ENCODE measurements around the gene EIF3D.
A peak's percentile ranks its signal among the peaks of the same experiment; 100 is the strongest.

EIF3D gene

DNA sequence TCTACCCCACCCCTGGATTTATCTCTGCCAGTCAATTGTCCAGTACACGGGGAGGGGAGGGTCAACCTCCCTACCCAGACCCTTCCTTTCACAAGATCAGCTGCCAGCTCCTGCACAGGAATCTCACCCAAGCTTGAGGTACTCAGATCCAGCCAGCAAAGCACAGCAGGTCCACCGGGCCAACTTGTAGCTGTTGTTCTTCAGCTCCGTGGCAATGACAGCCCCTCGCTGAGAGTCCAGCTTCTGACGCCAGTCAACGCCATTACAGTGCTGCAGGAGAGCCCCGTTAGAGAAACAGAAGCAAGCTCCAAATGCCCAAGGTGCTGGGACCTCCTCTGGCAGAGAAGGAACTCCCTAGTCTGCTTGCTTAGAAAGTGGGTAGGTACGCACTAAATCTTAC, 16.6 kb downstream of the EIF3D start:
- H3K4me2 ChIP-seq (ENCODE audit: low read length) = no peak overlapping the region
- H3F3A ChIP-seq (ENCODE audit: control insufficient read depth, insufficient read depth) = peaks cover 38% of the 10 kb centered on the region
- peaks cover 72% of the 10 kb centered on the region for H3K36me3 ChIP-seq (ENCODE audit: control insufficient read depth, low read length)
- no peaks in the 10 kb centered on the region for H3K79me2 ChIP-seq (ENCODE audit: control insufficient read depth, low read length)
- H3K27ac ChIP-seq (ENCODE audit: low read depth, low read length) = no peak overlapping the region
- H3K27me3 ChIP-seq (ENCODE audit: control insufficient read depth, low read length) = no peaks in the 10 kb centered on the region
- no peaks in the 10 kb centered on the region for H4K20me1 ChIP-seq (ENCODE audit: control insufficient read depth, insufficient read depth, low read depth, low read length)
- no peaks in the 10 kb centered on the region for H3K9me3 ChIP-seq (ENCODE audit: control insufficient read depth, insufficient read depth, low read length)
- H3K4me1 ChIP-seq (ENCODE audit: control insufficient read depth, low read length) = peaks cover 4% of the 10 kb centered on the region
- H3K9me2 ChIP-seq (replicated peaks; ENCODE audit: control insufficient read depth, low read length) = no peaks in the 10 kb centered on the region
- H3K4me3 ChIP-seq (ENCODE audit: low read length) = no peak overlapping the region
- TF ChIP-seq EZH2phosphoT487 (IDR thresholded peaks at IDR 0.05; ENCODE audit: borderline replicate concordance, low read length) = no peak
- TF ChIP-seq, protein P1, sequence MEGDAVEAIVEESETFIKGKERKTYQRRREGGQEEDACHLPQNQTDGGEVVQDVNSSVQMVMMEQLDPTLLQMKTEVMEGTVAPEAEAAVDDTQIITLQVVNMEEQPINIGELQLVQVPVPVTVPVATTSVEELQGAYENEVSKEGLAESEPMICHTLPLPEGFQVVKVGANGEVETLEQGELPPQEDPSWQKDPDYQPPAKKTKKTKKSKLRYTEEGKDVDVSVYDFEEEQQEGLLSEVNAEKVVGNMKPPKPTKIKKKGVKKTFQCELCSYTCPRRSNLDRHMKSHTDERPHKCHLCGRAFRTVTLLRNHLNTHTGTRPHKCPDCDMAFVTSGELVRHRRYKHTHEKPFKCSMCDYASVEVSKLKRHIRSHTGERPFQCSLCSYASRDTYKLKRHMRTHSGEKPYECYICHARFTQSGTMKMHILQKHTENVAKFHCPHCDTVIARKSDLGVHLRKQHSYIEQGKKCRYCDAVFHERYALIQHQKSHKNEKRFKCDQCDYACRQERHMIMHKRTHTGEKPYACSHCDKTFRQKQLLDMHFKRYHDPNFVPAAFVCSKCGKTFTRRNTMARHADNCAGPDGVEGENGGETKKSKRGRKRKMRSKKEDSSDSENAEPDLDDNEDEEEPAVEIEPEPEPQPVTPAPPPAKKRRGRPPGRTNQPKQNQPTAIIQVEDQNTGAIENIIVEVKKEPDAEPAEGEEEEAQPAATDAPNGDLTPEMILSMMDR (IDR thresholded peaks at IDR 0.05; ENCODE audit: low read depth, low read length, poor library complexity, severe bottlenecking) = no peak

DNA sequence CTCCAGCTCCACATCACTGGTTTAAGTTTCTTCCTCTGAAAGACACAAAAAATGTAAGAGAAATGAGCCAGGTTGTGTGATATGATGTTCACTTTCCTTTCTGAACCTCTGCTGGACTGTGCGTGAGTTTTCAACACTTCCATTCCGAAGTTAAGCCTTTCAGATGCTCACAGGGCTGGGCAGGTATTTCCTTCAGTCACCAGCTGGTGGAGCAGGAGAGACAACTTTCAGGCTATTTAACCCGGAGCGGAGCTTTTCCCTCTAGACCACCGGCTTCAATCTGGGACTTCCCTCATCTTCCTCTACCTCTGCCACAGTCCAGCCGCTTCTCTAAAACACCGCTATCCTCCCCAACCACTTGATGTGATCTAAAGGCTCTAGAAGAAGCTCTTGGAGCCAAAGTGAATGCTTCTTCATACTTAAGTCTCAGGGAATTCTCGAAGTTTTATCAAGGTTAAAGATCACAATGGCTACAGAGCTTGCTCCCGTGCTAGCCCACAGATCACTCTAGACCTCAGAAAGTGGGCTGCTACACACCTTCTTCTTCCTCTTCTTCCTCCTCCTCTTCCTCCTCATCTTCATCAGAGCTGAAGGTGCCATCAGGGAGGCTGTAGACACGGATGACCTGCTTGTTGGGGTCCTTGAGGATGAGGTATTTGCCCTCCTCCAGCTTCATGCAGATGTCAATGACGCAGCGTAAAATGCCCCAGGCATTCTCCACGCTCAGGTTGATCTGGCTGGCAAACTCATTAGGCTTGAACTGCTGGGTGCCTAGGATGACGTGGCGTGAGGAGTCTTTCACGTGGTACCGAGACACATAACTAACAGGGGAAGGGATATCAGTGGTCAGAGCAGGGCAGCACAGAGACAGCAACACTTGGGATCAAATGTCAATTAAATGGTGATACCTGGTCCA, 17.7 kb downstream of the EIF3D start:
- peaks cover 38% of the 10 kb centered on the region for H3F3A ChIP-seq (ENCODE audit: control insufficient read depth, insufficient read depth)
- H3K79me2 ChIP-seq (ENCODE audit: control insufficient read depth, low read length) = peaks cover 3% of the 10 kb centered on the region
- no peaks in the 10 kb centered on the region for H4K20me1 ChIP-seq (ENCODE audit: control insufficient read depth, insufficient read depth, low read depth, low read length)
- H3K4me3 ChIP-seq (ENCODE audit: low read length) = no peak overlapping the region
- H3K27ac ChIP-seq (ENCODE audit: low read depth, low read length) = no peak overlapping the region
- no peaks in the 10 kb centered on the region for H3K27me3 ChIP-seq (ENCODE audit: control insufficient read depth, low read length)
- no peak overlapping the region for H3K4me2 ChIP-seq (ENCODE audit: low read length)
- peaks cover 13% of the 10 kb centered on the region for H3K4me1 ChIP-seq (ENCODE audit: control insufficient read depth, low read length)
- H3K9me2 ChIP-seq (replicated peaks; ENCODE audit: control insufficient read depth, low read length) = no peaks in the 10 kb centered on the region
- TF ChIP-seq EZH2phosphoT487 (IDR thresholded peaks at IDR 0.05; ENCODE audit: borderline replicate concordance, low read length) = no peak
- TF ChIP-seq, protein P1 (IDR thresholded peaks at IDR 0.05; ENCODE audit: low read depth, low read length, poor library complexity, severe bottlenecking) = peak; percentile 56
- no peaks in the 10 kb centered on the region for H3K9me3 ChIP-seq (ENCODE audit: control insufficient read depth, insufficient read depth, low read length)
- H3K36me3 ChIP-seq (ENCODE audit: control insufficient read depth, low read length) = peaks cover 61% of the 10 kb centered on the region

DNA sequence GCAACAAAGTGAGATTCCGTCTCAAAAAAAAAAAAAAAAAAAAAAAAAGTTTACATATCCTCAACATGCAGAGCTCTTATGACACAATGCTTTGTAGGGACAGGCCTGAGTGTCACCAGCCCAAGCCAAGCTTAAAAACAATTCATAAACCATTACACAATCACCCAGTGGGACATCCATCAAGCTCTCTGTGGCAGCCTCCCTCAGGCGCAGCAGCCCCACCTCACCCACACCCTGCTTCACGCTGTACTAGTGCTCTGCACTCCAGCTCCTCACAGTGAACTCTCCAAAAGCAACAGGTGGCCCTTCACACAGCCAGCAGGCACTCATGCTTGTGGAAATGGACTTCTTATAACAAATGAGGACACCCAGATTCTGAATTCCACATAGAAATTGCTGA, 18.6 kb downstream of the EIF3D start:
- Histone ChIP-seq H3K9me3 (ENCODE audit: control insufficient read depth, insufficient read depth, low read length) (no peaks in the 10 kb centered on the region), H3K36me3 (ENCODE audit: control insufficient read depth, low read length) (peaks cover 58% of the 10 kb centered on the region), H3F3A (ENCODE audit: control insufficient read depth, insufficient read depth) (peaks cover 38% of the 10 kb centered on the region), H3K27ac (ENCODE audit: low read depth, low read length) (no peak overlapping the region), H3K4me1 (ENCODE audit: control insufficient read depth, low read length) (peaks cover 22% of the 10 kb centered on the region), H3K27me3 (ENCODE audit: control insufficient read depth, low read length) (no peaks in the 10 kb centered on the region), H3K4me2 (ENCODE audit: low read length) (no peak overlapping the region), H4K20me1 (ENCODE audit: control insufficient read depth, insufficient read depth, low read depth, low read length) (no peaks in the 10 kb centered on the region), H3K9me2 (replicated peaks; ENCODE audit: control insufficient read depth, low read length) (no peaks in the 10 kb centered on the region), H3K4me3 (ENCODE audit: low read length) (no peak overlapping the region), H3K79me2 (ENCODE audit: control insufficient read depth, low read length) (peaks cover 11% of the 10 kb centered on the region)
- TF ChIP-seq, protein P1 (IDR thresholded peaks at IDR 0.05; ENCODE audit: low read depth, low read length, poor library complexity, severe bottlenecking) = no peak
- TF ChIP-seq EZH2phosphoT487 (IDR thresholded peaks at IDR 0.05; ENCODE audit: borderline replicate concordance, low read length) = no peak
